ENCODE data around the gene STAT2.

- TF ChIP-seq, protein P1, sequence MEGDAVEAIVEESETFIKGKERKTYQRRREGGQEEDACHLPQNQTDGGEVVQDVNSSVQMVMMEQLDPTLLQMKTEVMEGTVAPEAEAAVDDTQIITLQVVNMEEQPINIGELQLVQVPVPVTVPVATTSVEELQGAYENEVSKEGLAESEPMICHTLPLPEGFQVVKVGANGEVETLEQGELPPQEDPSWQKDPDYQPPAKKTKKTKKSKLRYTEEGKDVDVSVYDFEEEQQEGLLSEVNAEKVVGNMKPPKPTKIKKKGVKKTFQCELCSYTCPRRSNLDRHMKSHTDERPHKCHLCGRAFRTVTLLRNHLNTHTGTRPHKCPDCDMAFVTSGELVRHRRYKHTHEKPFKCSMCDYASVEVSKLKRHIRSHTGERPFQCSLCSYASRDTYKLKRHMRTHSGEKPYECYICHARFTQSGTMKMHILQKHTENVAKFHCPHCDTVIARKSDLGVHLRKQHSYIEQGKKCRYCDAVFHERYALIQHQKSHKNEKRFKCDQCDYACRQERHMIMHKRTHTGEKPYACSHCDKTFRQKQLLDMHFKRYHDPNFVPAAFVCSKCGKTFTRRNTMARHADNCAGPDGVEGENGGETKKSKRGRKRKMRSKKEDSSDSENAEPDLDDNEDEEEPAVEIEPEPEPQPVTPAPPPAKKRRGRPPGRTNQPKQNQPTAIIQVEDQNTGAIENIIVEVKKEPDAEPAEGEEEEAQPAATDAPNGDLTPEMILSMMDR (IDR thresholded peaks at IDR 0.05), result no peak
- no peak for TF ChIP-seq POLR2A (IDR thresholded peaks at IDR 0.05)
Observed at GRCh38 chr12:56346675-56347074, 13.2 kb downstream of the STAT2 start.
